Globus pallidus (tissue), 1 donor: ENCODE results near the gene TACR1.
"Not testable (repeated sequence)": the region's sequence is repeated elsewhere in the genome, so short reads cannot be mapped to it uniquely, and the experiment has no call there.

ENCODE experiments used
- DNase-seq: peaks from one replicate; pipeline ENCODE4 v3.0.0-alpha.2; 2015; ENCODE audit warnings: low spot score

The TACR1 gene

GRCh38 chr2:75199428-75200011, at the start of gene TACR1:
TSS of gene TACR1 (minus strand) at chr2:75199520. CDS start at chr2:75198934, 586 bp downstream.
- peak; percentile 56 for DNase-seq

GRCh38 chr2:75248581-75248980, 49.3 kb upstream of the TACR1 start:
- DNase-seq = not testable (repeated sequence)

GRCh38 chr2:75246441-75247167, 47.3 kb upstream of the TACR1 start:
- no peak for DNase-seq

GRCh38 chr2:75243219-75243618, 43.9 kb upstream of the TACR1 start:
- DNase-seq = no peak

- DNase-seq = no peak
These were observed 42.4 kb upstream of the TACR1 start for GRCh38 chr2:75241696-75242095.

GRCh38 chr2:75238670-75239330, 39.5 kb upstream of the TACR1 start:
- DNase-seq = no peak

- no peak for DNase-seq
These were observed 38.0 kb upstream of the TACR1 start for GRCh38 chr2:75237296-75237695.

- DNase-seq = no peak
These were observed 34.6 kb upstream of the TACR1 start for GRCh38 chr2:75233965-75234364.

GRCh38 chr2:75226617-75227016, 27.3 kb upstream of the TACR1 start:
- no peak for DNase-seq

GRCh38 chr2:75226099-75226498, 26.8 kb upstream of the TACR1 start:
- no peak for DNase-seq

- DNase-seq = peak; percentile 21
These were observed 25.3 kb upstream of the TACR1 start for GRCh38 chr2:75224636-75225094.

GRCh38 chr2:75222527-75222926, 23.2 kb upstream of the TACR1 start:
- DNase-seq = peak; percentile 8

GRCh38 chr2:75221862-75222261, 22.5 kb upstream of the TACR1 start:
- DNase-seq = no peak

GRCh38 chr2:75219213-75219612, 19.9 kb upstream of the TACR1 start:
- DNase-seq = not testable (repeated sequence)

- no peak for DNase-seq
These were observed 12.0 kb upstream of the TACR1 start for GRCh38 chr2:75211266-75211770.

- no peak for DNase-seq
These were observed 11.1 kb upstream of the TACR1 start for GRCh38 chr2:75210409-75210808.

- DNase-seq = no peak
These were observed 9.4 kb upstream of the TACR1 start for GRCh38 chr2:75208738-75209137.

- DNase-seq = no peak
These were observed 5.5 kb upstream of the TACR1 start for GRCh38 chr2:75204833-75205232.

- DNase-seq = no peak
These were observed 3.0 kb upstream of the TACR1 start for GRCh38 chr2:75202359-75202758.

GRCh38 chr2:75200140-75201096, 1.1 kb upstream of the TACR1 start:
- DNase-seq = peak; percentile 35

- no peak for DNase-seq
These were observed 4.1 kb downstream of the TACR1 start for GRCh38 chr2:75195076-75195691.
